AG09309 (cell line): ENCODE measurements around the gene TMEM183A.
"Not testable (repeated sequence)": the region's sequence is repeated elsewhere in the genome, so short reads cannot be mapped to it uniquely, and the experiment has no call there.

Experiments
- DNase-seq: peaks from one replicate; pipeline ENCODE4 v3.0.0-alpha.2; 2010; ENCODE audit warnings: low read depth
- H3K4me3 ChIP-seq: 2 replicates; pipeline ENCODE4 v1.5.1; 2011; ENCODE audit warnings: mild to moderate bottlenecking, low read depth, low read length, moderate library complexity; ENCODE audit not compliant: control insufficient read depth
- CTCF ChIP-seq: IDR thresholded peaks from 2 replicates; pipeline ENCODE4 v1.5.1; 2011; ENCODE audit warnings: mild to moderate bottlenecking, low read depth, low read length, inconsistent platforms; ENCODE audit not compliant: insufficient read depth, control insufficient read depth; ENCODE audit errors: missing control alignments

TMEM183A gene

GRCh38 chr1:203017692-203018091 is 10.5 kb downstream of the TMEM183A start:
- TF ChIP-seq CTCF: no peak
- H3K4me3 ChIP-seq: no peak overlapping the region
- DNase-seq: no peak

- not testable (repeated sequence) for H3K4me3 ChIP-seq, DNase-seq
Measured at GRCh38 chr1:203022855-203023254, 15.7 kb downstream of the TMEM183A start.

- no peak for TF ChIP-seq CTCF
- no peak for DNase-seq
- H3K4me3 ChIP-seq: no peak overlapping the region
Measured at GRCh38 chr1:203025686-203026030, 18.5 kb downstream of the TMEM183A start.

- peak within 1 kb of the TSS; percentile 62 for H3K4me3 ChIP-seq
- TF ChIP-seq CTCF: no peak
- peak; percentile 33 for DNase-seq
Measured at GRCh38 chr1:203026031-203026665, 19.0 kb downstream of the TMEM183A start, which contains the start of gene PPFIA4. PPFIA4 (plus strand) TSS chr1:203026491; CDS start chr1:203039009, 12,518 bp downstream.

GRCh38 chr1:203026666-203027663 is 19.8 kb downstream of the TMEM183A start:
- no peak for TF ChIP-seq CTCF
- H3K4me3 ChIP-seq: peak overlapping the region; percentile 62
- no peak for DNase-seq

- TF ChIP-seq CTCF: no peak
- DNase-seq: no peak
Measured at GRCh38 chr1:203028067-203028783, 21.1 kb downstream of the TMEM183A start.

More at GRCh38 chr1:203028067-203028783, 21.1 kb downstream of the TMEM183A start:
- H3K4me3 ChIP-seq: no peak overlapping the region
